HG03432 (cell line): ENCODE data around the gene CAMTA1.

Source experiments
- ATAC-seq: cut with Tn5 transposase; IDR thresholded peaks from one replicate; pipeline ENCODE4 v1.9.1; 2021; ENCODE audit warnings: mild to moderate bottlenecking, moderate library complexity; ENCODE audit not compliant: unreplicated experiment

CAMTA1 gene

GRCh38 chr1:7795406-7795805, 1010.2 kb downstream of the CAMTA1 start:
- ATAC-seq, result no peak

- ATAC-seq, result no peak
Measured at GRCh38 chr1:7805460-7805859, 1020.2 kb downstream of the CAMTA1 start.

- no peak for ATAC-seq
Measured at GRCh38 chr1:7808253-7808844, 1023.1 kb downstream of the CAMTA1 start.

- ATAC-seq, result no peak
Measured at GRCh38 chr1:7809742-7810141, 1024.5 kb downstream of the CAMTA1 start.

- no peak for ATAC-seq
Measured at GRCh38 chr1:7810395-7810794, 1025.1 kb downstream of the CAMTA1 start.

- no peak for ATAC-seq
Measured at GRCh38 chr1:7811476-7811875, 1026.2 kb downstream of the CAMTA1 start.

- ATAC-seq, result no peak
Measured at GRCh38 chr1:7813677-7814373, 1028.6 kb downstream of the CAMTA1 start.
